HG03066 (cell line): Measurements from ENCODE around the gene PDIA5.

ENCODE experiments used
- ATAC-seq: cut with Tn5 transposase; IDR thresholded peaks from one replicate; pipeline ENCODE4 v1.9.1; 2021; ENCODE audit warnings: low read depth; ENCODE audit not compliant: unreplicated experiment

PDIA5 gene

DNA sequence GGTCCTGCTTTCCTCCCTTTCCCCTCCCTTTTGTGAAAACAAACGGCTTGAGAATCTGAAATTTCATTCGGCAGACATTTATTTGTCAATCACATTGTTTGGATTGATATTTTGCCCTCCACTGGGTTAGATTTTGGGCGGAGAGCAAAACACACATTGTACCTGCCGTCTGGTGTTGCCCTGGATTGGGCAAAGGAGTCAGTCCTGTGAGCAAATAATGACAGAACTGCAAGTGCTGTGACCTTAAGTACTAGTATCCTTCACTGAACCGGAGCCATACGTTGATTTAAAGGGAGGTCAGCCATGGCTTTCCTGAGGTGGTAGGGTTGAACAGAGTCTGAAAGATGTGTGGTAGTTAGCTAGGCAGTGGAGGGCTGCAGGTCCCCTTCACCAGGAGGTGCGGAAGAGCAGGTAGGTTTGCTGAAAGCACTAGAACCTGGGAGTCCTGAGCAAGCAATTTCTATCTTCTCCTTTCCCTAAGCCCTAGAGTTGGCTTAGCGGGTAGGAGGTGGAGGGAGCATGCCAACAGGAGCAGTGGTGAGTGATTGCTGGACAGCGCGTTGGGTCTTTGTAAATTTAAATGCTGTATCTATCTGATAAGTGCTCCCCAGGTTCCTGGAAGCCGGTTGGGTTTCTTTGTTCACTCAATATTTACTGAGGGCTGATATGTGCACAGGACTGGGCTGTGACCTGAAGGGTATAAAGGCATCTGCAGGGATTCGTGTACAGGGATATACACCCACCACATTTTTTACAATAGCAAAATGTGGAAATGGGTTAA is 2.0 kb downstream of the PDIA5 start:
- ATAC-seq: no peak

DNA sequence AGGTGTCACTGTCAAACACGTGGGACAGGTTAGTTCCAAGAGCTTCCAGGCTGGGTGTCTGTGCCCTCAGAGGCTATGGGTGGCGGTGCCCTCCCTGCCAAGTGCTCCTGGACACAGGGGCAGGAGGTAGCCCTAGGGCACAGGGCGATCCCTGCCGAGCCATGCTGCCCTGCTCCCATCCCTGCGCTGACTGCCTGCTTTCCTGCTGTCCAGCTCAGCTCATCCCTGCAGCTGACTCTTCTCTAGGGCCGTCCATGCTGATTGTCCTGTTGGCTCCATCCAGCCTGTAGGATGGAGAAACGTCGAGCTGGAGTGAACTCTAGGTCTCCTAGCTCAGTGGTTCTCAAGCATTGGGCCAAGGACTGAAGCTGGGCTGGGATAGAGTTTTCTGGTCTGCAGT is 3.7 kb downstream of the PDIA5 start:
- ATAC-seq: no peak

DNA sequence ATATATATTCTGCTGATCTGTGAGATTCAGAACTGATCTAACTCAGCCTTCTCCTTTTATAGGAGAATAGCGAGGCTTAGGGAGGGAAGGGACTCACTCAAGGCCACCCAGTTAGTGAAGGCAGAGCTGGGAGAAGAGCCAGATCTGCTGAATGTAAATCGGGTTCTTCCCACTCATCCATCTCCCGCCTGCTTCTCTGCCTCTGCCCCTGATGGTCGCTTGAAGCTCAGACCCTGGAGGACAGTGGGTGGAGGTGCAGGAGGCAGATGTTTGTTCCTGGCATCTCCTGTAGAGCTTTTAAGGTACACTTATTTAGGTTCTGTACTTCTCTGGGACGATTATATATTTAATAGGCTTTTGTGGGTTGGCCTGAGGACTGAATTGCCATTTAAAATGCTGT is 4.3 kb downstream of the PDIA5 start:
- no peak for ATAC-seq

DNA sequence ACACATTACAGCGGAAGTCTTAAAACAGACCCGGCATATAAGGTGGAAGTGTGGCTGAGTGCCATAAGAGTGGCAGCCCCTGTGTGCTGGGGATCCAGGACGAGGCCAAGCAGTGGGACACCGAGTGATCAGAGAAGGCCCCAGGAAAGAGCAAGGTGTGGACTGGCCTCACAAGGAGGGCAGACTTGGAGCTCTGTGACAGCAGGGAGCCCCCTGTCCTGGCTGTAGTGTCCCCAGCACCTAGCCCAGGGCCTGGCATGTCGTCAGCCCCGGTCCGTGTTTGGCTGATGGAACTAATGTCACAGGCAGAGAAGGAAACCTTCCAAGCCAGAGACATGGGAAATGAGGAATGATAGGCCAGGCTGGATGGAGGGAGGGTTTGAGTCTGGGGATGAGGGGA is 4.8 kb downstream of the PDIA5 start:
- no peak for ATAC-seq

DNA sequence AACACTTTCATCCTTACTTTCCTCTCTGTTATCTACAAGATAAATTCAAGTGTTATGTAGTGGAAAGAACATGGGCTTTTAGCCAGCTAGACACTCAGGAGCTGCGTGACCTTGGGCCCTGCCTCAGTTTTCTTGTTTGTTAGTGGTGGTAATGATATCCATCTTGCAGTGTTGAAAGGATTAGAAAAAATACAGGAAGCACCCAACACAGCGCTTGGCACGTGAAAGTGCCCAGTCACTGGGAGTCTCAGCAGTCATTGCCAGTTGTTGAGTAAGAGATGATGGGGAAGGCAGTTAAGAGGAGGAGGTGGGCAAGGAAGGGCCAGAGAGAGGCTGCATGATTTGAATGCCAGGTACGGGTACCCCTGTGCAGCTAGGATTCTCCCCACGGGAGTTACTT is 5.3 kb downstream of the PDIA5 start:
- no peak for ATAC-seq

DNA sequence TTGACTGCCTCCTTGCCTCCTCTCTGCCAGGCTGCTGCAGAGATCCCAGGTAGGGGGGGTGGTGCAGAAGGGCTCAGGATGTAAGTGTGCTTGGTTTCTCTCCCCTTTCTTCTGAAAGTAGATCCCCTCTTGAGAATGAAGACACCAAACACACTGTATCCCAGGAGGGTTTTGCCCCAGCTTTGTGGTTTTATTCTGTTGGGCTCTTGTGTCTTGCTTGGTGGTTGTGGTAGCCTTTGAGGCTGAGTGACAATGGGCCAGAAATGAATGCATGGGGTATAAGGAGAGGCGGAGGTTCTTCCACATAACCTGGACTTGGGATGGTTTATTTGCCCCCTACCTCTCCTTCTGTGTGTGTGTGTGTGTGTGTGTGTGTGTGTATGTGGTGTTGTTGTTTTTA is 5.7 kb downstream of the PDIA5 start:
- no peak for ATAC-seq

- ATAC-seq: no peak
These were observed 8.5 kb downstream of the PDIA5 start for GRCh38 chr3:123075359-123075758.

- no peak for ATAC-seq
These were observed 9.3 kb downstream of the PDIA5 start for GRCh38 chr3:123076112-123076495.

DNA sequence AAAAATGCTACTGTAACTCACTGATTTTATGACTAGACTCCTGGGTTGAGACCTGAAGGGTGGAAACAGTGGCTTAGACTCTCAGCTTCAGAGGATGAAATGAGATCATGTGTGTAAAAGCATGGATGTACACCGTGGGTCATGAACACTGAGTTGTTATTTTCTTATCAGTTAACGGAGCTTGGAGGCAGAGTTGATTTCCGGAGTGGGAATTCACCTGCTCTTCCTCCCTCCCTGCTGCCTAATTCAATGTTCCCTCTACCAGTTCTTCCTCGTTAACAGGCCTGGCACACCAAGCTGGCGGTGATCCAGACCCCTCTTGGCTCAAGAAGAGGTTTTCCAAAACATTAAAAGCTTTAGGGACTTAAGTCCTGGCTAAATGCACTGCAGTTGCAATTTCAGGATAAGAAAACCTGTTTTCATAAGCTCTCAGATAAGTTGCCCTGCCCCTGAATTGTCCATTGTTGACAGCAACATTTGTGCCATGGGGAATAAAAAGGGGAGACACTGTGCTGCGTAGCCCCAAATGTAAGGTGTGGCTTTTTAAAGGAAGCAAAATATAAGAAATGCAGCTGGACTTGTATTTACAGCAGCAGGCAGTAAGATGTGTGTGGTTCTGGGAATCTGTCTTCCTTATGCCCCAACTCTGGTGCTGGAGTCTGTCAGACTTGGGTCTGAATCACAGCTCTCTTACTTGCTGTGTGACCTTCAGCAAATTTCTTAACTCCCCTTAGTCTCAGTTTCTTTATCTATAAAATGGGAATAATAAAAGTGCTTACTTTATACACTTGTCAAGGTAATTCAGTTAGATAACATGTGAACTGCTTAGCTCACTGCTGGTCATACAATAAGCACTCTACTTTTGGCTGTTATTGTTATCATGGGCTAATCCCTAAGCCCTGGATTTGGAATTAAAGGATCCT is 9.9 kb downstream of the PDIA5 start:
- ATAC-seq: no peak

GRCh38 chr3:123078101-123078500 is 11.3 kb downstream of the PDIA5 start:
- ATAC-seq: no peak

GRCh38 chr3:123080864-123081562 is 14.2 kb downstream of the PDIA5 start:
- no peak for ATAC-seq

- ATAC-seq: no peak
These were observed 15.0 kb downstream of the PDIA5 start for GRCh38 chr3:123081718-123082369.

DNA sequence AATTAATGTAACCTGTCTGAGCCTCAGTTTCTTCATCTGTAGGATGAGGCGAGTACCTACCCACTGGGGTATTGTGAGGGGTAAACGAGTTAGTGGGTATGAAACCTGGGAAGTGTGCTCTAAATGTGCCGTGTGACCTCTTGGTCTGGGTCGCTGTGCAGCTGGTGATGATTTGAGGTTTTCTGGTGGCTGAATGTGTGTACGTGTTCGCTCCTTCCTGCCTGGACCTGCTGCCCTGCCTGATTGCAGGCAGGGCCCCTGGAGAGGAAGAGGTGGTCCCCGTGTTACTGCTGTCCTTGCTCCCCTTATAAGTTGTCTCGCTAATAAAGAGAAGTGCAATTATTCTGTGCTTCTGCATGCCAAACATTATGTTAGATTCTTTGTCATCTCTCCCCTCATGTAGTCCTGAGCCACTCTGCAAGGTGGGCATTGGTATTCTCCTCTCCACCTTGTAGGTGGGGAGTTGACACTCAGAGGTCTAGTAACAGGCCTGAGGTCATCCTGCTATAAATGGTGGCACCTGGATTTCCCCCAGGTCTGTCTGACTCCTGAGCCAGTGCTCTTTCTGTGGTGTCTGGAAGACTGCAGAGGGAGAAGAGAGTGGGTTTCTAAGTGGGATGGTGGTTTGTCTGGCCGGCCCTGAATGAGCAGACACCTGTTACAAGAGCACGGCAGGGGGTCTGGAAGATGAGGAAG is 15.7 kb downstream of the PDIA5 start:
- peak; percentile 61 for ATAC-seq

GRCh38 chr3:123083383-123084124 is 16.7 kb downstream of the PDIA5 start:
- ATAC-seq: no peak

DNA sequence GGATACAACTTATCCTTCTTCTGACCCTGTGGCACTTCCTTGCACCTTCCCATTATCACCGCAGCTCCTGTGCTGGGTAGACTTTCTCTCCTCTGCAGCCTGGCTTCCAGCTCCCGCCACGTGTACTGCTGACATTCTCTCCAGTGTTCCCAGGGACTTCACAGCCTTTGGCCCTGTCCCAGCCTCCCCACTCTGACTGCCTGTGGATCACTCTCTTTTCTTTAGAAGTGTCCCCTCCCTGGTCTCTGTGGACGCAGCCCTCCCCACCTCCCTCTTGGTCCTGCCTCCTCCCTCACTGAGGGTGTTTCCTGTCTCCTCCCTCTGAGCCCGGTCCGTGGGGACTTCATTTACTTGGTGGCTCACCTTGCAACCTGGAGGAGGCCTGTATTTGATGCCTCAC is 17.4 kb downstream of the PDIA5 start:
- no peak for ATAC-seq

DNA sequence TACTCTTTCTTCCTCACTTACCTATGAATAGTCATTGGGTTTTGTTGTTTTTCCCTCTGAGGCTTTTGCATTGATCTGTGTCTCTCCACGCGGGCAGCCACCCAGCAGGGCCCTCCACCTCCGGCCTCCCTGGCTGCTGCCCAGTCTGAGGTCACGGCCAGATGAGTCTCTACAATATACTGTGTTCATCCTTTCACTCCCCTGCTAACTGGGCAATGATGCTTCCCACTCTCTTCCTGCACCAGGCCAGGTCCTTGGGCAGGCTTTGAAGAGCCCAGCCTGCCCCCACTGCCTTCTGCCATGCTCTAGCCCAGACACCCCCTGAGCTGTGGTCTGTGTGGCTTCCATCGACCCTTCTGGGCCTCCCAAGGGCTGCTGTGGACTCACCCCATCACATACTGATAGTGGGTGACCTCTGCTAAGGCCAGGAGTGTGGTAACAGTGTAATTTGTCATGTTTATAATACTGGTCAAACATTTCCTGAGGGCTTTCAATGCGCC is 18.0 kb downstream of the PDIA5 start:
- no peak for ATAC-seq

GRCh38 chr3:123085293-123085931 is 18.6 kb downstream of the PDIA5 start:
- no peak for ATAC-seq

DNA sequence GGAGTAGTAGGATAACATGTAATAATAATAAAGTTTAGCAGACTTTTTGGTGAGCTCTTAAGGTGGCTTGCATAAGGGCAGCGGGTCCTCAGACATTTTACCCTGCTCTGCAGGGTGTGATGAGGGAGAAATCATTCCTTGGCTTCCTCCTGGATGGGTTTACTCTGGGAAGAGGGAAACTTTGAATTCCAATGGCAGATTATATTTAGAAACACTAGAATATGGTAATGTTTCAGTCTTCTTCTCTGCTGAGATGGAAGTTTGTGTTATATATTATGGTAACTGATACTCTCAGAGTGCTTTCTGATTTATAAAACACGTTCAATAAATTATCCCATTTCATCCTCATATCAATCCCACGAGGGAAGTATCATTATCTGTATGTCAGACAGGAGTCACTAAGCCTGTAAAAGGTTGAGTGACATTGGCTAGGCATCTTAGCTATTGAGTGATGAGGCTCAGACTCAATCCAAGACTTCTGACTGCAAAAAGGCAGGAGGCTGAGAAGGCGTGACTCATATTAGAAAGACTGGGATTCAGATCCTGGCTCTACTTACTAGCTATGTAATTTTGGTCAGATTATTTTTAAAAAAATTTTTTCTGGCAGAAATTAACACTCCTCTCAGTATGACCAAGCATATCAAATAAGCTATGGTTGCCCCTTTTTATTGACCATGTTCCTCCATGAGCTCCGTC is 19.3 kb downstream of the PDIA5 start:
- ATAC-seq: no peak
